DOHH2 (cell line): ENCODE results near the gene GMPPA.

ENCODE experiments used
- EZH2phosphoT487 ChIP-seq: fragments of 200-600 bp; sonication (generic); IDR thresholded peaks from 2 replicates; pipeline ENCODE4 v1.6.1; 2017; ENCODE audit warnings: borderline replicate concordance, mild to moderate bottlenecking, antibody characterized with exemption, low read length, moderate library complexity, mixed read lengths
- TF ChIP-seq, protein P1 (sequence below): fragments of 200-600 bp; sonication (generic); IDR thresholded peaks from one replicate; pipeline ENCODE4 v1.5.1; 2014; ENCODE audit warnings: antibody characterized with exemption, mild to moderate bottlenecking, low read depth, low read length; ENCODE audit not compliant: poor library complexity, severe bottlenecking

DNA sequence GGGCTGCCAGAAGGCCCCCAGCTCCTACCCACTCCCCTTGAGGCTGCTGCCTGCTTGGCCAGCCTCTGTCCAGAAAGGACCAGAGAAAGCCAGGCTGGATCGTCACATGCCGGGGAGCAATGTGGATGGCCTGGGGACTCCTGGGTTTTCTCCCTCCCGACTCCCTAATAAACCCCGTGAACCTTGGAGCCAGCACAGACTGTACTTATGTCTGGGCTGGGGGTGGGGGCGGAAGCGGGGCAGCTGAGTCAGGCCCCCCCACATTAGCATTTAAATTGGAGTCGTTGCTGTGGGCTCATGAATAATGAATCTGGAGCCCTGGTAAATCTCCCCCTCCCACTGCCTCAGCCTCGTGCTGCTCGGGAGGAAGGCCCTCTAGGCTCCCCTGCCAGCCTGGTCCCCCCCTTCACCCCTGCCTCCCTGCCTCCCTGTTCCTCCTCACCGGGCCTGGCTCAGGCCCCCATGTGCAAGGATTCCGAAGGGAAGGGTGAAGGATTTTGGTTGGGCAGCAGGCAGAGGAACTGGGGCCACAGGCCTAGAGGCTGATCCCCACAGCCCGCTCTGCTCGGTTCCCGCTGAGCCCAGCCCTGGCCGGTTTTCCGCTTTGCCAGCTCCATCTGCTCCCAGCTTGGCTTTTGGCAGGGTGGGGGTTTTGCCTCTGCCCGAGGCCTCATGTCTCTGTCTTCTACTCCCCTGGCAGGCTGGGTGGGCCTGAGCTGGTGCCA, 8.3 kb downstream of the GMPPA start:
- TF ChIP-seq, protein P1, sequence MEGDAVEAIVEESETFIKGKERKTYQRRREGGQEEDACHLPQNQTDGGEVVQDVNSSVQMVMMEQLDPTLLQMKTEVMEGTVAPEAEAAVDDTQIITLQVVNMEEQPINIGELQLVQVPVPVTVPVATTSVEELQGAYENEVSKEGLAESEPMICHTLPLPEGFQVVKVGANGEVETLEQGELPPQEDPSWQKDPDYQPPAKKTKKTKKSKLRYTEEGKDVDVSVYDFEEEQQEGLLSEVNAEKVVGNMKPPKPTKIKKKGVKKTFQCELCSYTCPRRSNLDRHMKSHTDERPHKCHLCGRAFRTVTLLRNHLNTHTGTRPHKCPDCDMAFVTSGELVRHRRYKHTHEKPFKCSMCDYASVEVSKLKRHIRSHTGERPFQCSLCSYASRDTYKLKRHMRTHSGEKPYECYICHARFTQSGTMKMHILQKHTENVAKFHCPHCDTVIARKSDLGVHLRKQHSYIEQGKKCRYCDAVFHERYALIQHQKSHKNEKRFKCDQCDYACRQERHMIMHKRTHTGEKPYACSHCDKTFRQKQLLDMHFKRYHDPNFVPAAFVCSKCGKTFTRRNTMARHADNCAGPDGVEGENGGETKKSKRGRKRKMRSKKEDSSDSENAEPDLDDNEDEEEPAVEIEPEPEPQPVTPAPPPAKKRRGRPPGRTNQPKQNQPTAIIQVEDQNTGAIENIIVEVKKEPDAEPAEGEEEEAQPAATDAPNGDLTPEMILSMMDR = no peak
- no peak for TF ChIP-seq EZH2phosphoT487
